H9 (cell line): ENCODE measurements around the gene MSANTD2. TPM values are rescaled to one million over a fixed set of nuclear protein-coding genes. Genes with fewer than 3 reads are reported as not detected.

Source experiments
- DNase-seq: peaks from one replicate; pipeline ENCODE4 v3.0.0-alpha.2; 2017
- H2AFZ ChIP-seq: one replicate; pipeline ENCODE4 v1.6.1; 2013; ENCODE audit warnings: mild to moderate bottlenecking, low read length, control low read depth, moderate library complexity
- H2AK5ac ChIP-seq: 2 replicates; pipeline ENCODE4 v1.6.1; 2013; ENCODE audit warnings: low read length, control low read depth, mixed read lengths; ENCODE audit not compliant: insufficient read length
- H2BK120ac ChIP-seq: one replicate; pipeline ENCODE4 v1.6.1; 2013; ENCODE audit warnings: low read depth, mild to moderate bottlenecking, low read length, control low read depth, inconsistent platforms; ENCODE audit not compliant: poor library complexity, severe bottlenecking
- H2BK12ac ChIP-seq: 2 replicates; pipeline ENCODE4 v1.6.1; 2013; ENCODE audit warnings: low read length, control low read depth, mixed read lengths, low read depth; ENCODE audit not compliant: insufficient read length
- H2BK15ac ChIP-seq: 2 replicates; pipeline ENCODE4 v1.6.1; 2013; ENCODE audit warnings: low read depth, low read length, control low read depth
- H2BK20ac ChIP-seq: one replicate; pipeline ENCODE4 v1.6.1; 2013; ENCODE audit warnings: low read depth, mild to moderate bottlenecking, low read length, control low read depth, inconsistent platforms; ENCODE audit not compliant: poor library complexity, severe bottlenecking
- H2BK5ac ChIP-seq: 2 replicates; pipeline ENCODE4 v1.6.1; 2013; ENCODE audit warnings: low read length, control low read depth, mixed read lengths; ENCODE audit not compliant: insufficient read length
- H3K14ac ChIP-seq: 2 replicates; pipeline ENCODE4 v1.6.1; 2013; ENCODE audit warnings: low read length, control low read depth; ENCODE audit not compliant: insufficient read depth
- H3K18ac ChIP-seq: 2 replicates; pipeline ENCODE4 v1.6.1; 2013; ENCODE audit warnings: low read depth, mild to moderate bottlenecking, mixed read lengths, low read length, control low read depth; ENCODE audit not compliant: insufficient read length
- H3K23ac ChIP-seq: 2 replicates; pipeline ENCODE4 v1.6.1; 2013; ENCODE audit warnings: low read length, control low read depth, mixed read lengths, low read depth; ENCODE audit not compliant: insufficient read length
- H3K23me2 ChIP-seq: 2 replicates; pipeline ENCODE4 v1.6.1; 2013; ENCODE audit warnings: low read depth, mild to moderate bottlenecking, mixed read lengths, low read length, control low read depth; ENCODE audit not compliant: insufficient read length, poor library complexity, severe bottlenecking
- H3K27ac ChIP-seq: 2 replicates; pipeline ENCODE4 v1.5.1; 2013; ENCODE audit warnings: low read length, control low read depth, mixed read lengths, low read depth; ENCODE audit not compliant: insufficient read length
- H3K27me3 ChIP-seq: 2 replicates; pipeline ENCODE4 v1.6.1; 2013; ENCODE audit warnings: low read length, control low read depth, inconsistent platforms; ENCODE audit not compliant: insufficient read depth
- H3K4ac ChIP-seq: 2 replicates; pipeline ENCODE4 v1.6.1; 2013; ENCODE audit warnings: low read depth, mild to moderate bottlenecking, control low read depth, inconsistent platforms, low read length, moderate library complexity
- H3K4me1 ChIP-seq: 2 replicates; pipeline ENCODE4 v1.6.1; 2013; ENCODE audit warnings: low read length, control low read depth, inconsistent platforms; ENCODE audit not compliant: insufficient read depth
- H3K4me2 ChIP-seq: 2 replicates; pipeline ENCODE4 v1.6.1; 2013; ENCODE audit warnings: low read length, control low read depth, mixed read lengths; ENCODE audit not compliant: insufficient read length, insufficient read depth
- H3K56ac ChIP-seq: 2 replicates; pipeline ENCODE4 v1.6.1; 2013; ENCODE audit warnings: low read depth, mild to moderate bottlenecking, mixed read lengths, low read length, control low read depth; ENCODE audit not compliant: insufficient read length
- H3K79me1 ChIP-seq: 2 replicates; pipeline ENCODE4 v1.6.1; 2013; ENCODE audit warnings: low read depth, mild to moderate bottlenecking, moderate library complexity, low read length, control low read depth, inconsistent platforms; ENCODE audit not compliant: insufficient read depth, poor library complexity, severe bottlenecking
- H3K79me2 ChIP-seq: 2 replicates; pipeline ENCODE4 v1.6.1; 2013; ENCODE audit warnings: low read length, control low read depth, inconsistent platforms; ENCODE audit not compliant: insufficient read depth
- H3K9ac ChIP-seq: 2 replicates; pipeline ENCODE4 v1.6.1; 2013; ENCODE audit warnings: low read length, control low read depth, mixed read lengths; ENCODE audit not compliant: insufficient read length; ENCODE audit errors: extremely low read depth
- H3K9me3 ChIP-seq: one replicate; pipeline ENCODE4 v1.6.1; 2013; ENCODE audit warnings: low read depth, low read length, inconsistent platforms; ENCODE audit not compliant: control insufficient read depth
- H3T11ph ChIP-seq: one replicate; pipeline ENCODE4 v1.6.1; 2013; ENCODE audit warnings: mild to moderate bottlenecking, low read length, control low read depth, inconsistent platforms
- H4K20me1 ChIP-seq: one replicate; pipeline ENCODE4 v1.6.1; 2013; ENCODE audit not compliant: control insufficient read depth, insufficient read length, insufficient read depth
- H4K5ac ChIP-seq: 2 replicates; pipeline ENCODE4 v1.6.1; 2013; ENCODE audit warnings: low read depth, mild to moderate bottlenecking, mixed read lengths, low read length, control low read depth; ENCODE audit not compliant: insufficient read length
- H4K8ac ChIP-seq: replicated peaks from 2 replicates; pipeline ENCODE4 v1.6.1; 2013; ENCODE audit warnings: low read length, control low read depth, mixed read lengths, low read depth; ENCODE audit not compliant: insufficient read length
- H4K91ac ChIP-seq: 2 replicates; pipeline ENCODE4 v1.6.1; 2013; ENCODE audit warnings: low read depth, mild to moderate bottlenecking, moderate library complexity, mixed read lengths, low read length, control low read depth; ENCODE audit not compliant: insufficient read length
- H3K27ac Mint-ChIP-seq, 3 experiments: 2 replicates in 2 of 3; 3 replicates in 1 of 3; pipeline ENCODE4 v1.8.0; 2020 to 2021; ENCODE audit warnings: mixed read lengths in 3 of 3, mild to moderate bottlenecking in 1 of 3, moderate library complexity in 1 of 3
- H3K27me3 Mint-ChIP-seq: 2 replicates; pipeline ENCODE4 v1.8.0; 2021; ENCODE audit warnings: low read depth, mild to moderate bottlenecking, moderate library complexity, mixed read lengths
- H3K36me3 Mint-ChIP-seq, 3 experiments: 2 replicates in 2 of 3; 3 replicates in 1 of 3; pipeline ENCODE4 v1.8.0; 2020 to 2021; ENCODE audit warnings: low read depth in 3 of 3, mixed read lengths in 3 of 3; ENCODE audit not compliant: insufficient read depth in 1 of 3
- H3K4me1 Mint-ChIP-seq, 2 experiments: 2 replicates each; pipeline ENCODE4 v1.8.0; 2020; ENCODE audit warnings: mixed read lengths in 2 of 2
- H3K4me3 Mint-ChIP-seq, 2 experiments: 2 replicates in 1 of 2; 3 replicates in 1 of 2; pipeline ENCODE4 v1.8.0; 2020 to 2021; ENCODE audit warnings: mild to moderate bottlenecking in 2 of 2, mixed read lengths in 2 of 2, moderate library complexity in 1 of 2
- H3K9me3 Mint-ChIP-seq, 2 experiments: 2 replicates in 1 of 2; 3 replicates in 1 of 2; pipeline ENCODE4 v1.8.0; 2020; ENCODE audit warnings: mild to moderate bottlenecking in 2 of 2, mixed read lengths in 2 of 2, moderate library complexity in 1 of 2
- CTCF ChIP-seq: fragments of 200-600 bp; sonication (generic); conservative IDR thresholded peaks from 3 replicates; pipeline ENCODE4 v1.8.0; 2021; ENCODE audit warnings: antibody characterized with exemption, mild to moderate bottlenecking
- WGBS: extraction: QIAGEN DNeasy Blood & Tissue Kit; methylation state at CpG from one replicate; pipeline ENCODE4 v1.1.7; 2013; ENCODE audit warnings: missing lambda C conversion rate, low lambda C conversion rate, mixed read lengths; ENCODE audit not compliant: insufficient read length; ENCODE audit errors: extremely low coverage; 5-methylcytosine and 5-hydroxymethylcytosine counted together
- total RNA-seq: library from RNA; stranded (reverse); gene quantifications from 2 replicates; pipeline ENCODE4 v1.2.1, GENCODE V29; 2021

Gene MSANTD2
- total RNA-seq, 1 experiment from 2014 or later, result 18.1 TPM

- Histone ChIP-seq H3K4ac (no peak overlapping the region), H3K9me3 (no peaks in the 10 kb centered on the region), H2BK15ac (no peak overlapping the region), H3K4me1 (no peaks in the 10 kb centered on the region), H2AFZ (no peak overlapping the region), H3K79me1 (no peaks in the 10 kb centered on the region), H3K23ac (no peak overlapping the region), H3K14ac (no peak overlapping the region), H3K23me2 (no peaks in the 10 kb centered on the region), H3K9ac (no peak overlapping the region), H3K27me3 (no peaks in the 10 kb centered on the region), H2BK20ac (no peak overlapping the region), H3K4me2 (no peak overlapping the region), H3K79me2 (no peaks in the 10 kb centered on the region), H2BK12ac (no peak overlapping the region), H2AK5ac (no peak overlapping the region), H4K8ac (no peak overlapping the region), H2BK5ac (no peak overlapping the region), H3K18ac (no peak overlapping the region), H4K5ac (no peak overlapping the region), H3T11ph (no peak overlapping the region), H2BK120ac (no peak overlapping the region), H4K91ac (no peak overlapping the region), H3K27ac (no peak overlapping the region), H3K56ac (no peak overlapping the region), H4K20me1 (no peaks in the 10 kb centered on the region)
- TF ChIP-seq CTCF, result no peak
- no peak overlapping the region for H3K27ac Mint-ChIP-seq
- peaks cover 33% of the 10 kb centered on the region for H3K27me3 Mint-ChIP-seq
- no peak for DNase-seq
- no CpG with 5 or more reads among the region's 3 CpGs for WGBS
- H3K4me3 Mint-ChIP-seq, result no peak overlapping the region
- no peaks in the 10 kb centered on the region for H3K36me3 Mint-ChIP-seq
- no peaks in the 10 kb centered on the region for H3K9me3 Mint-ChIP-seq
- peaks cover 4 to 6% of the 10 kb centered on the region in 2 experiments; a peak in 1 of 4 replicates for H3K4me1 Mint-ChIP-seq
Observed at GRCh38 chr11:124817036-124817435, 16.8 kb upstream of the MSANTD2 start.
